WTC11 (cell line): ENCODE results near the gene PPP1R27. TPM values are rescaled to one million over a fixed set of nuclear protein-coding genes. Genes with fewer than 3 reads are reported as not detected.

Experiments used
- ATF1 ChIP-seq: sonication (generic); formaldehyde crosslinking; IDR thresholded peaks from 2 replicates; pipeline ENCODE4 v1.8.1; 2023; ENCODE audit warnings: mild to moderate bottlenecking, moderate library complexity, missing genetic modification reagents
- ELF4 ChIP-seq: sonication (generic); formaldehyde crosslinking; IDR thresholded peaks from 2 replicates; pipeline ENCODE4 v1.8.1; 2022; ENCODE audit warnings: low read depth, mild to moderate bottlenecking, moderate library complexity, missing genetic modification reagents
- FOXK1 ChIP-seq: sonication (generic); formaldehyde crosslinking; IDR thresholded peaks from 2 replicates; pipeline ENCODE4 v1.8.0; 2022; ENCODE audit warnings: mild to moderate bottlenecking, moderate library complexity, missing genetic modification reagents
- MYBL2 ChIP-seq: sonication (generic); formaldehyde crosslinking; IDR thresholded peaks from 2 replicates; pipeline ENCODE4 v1.8.1; 2023; ENCODE audit warnings: mild to moderate bottlenecking, moderate library complexity, missing genetic modification reagents
- NFATC4 ChIP-seq: fragments of 250-450 bp; sonication (Bioruptor Pico); IDR thresholded peaks from 2 replicates; pipeline ENCODE4 v1.9.0; 2021; ENCODE audit warnings: mild to moderate bottlenecking
- RELA ChIP-seq: sonication (generic); formaldehyde crosslinking; IDR thresholded peaks from 2 replicates; pipeline ENCODE4 v1.8.1; 2022; ENCODE audit warnings: missing genetic modification reagents, mild to moderate bottlenecking, borderline replicate concordance
- TEAD4 ChIP-seq: sonication (generic); formaldehyde crosslinking; IDR thresholded peaks from 2 replicates; pipeline ENCODE4 v1.8.0; 2022; ENCODE audit warnings: mild to moderate bottlenecking, missing genetic modification reagents
- TP53 ChIP-seq: sonication (generic); formaldehyde crosslinking; IDR thresholded peaks from 2 replicates; pipeline ENCODE4 v1.8.1; 2023; ENCODE audit warnings: mild to moderate bottlenecking, missing genetic modification reagents
- ZNF232 ChIP-seq: sonication (generic); formaldehyde crosslinking; IDR thresholded peaks from 2 replicates; pipeline ENCODE4 v1.8.0; 2022; ENCODE audit warnings: mild to moderate bottlenecking, missing genetic modification reagents
- ZNF671 ChIP-seq: fragments of 250-450 bp; sonication (Bioruptor Pico); IDR thresholded peaks from 2 replicates; pipeline ENCODE4 v1.8.0; 2021; ENCODE audit warnings: mild to moderate bottlenecking
- total RNA-seq: library from RNA; stranded (reverse); gene quantifications from 3 replicates; pipeline ENCODE4 v1.2.3, GENCODE V29; 2021
- TF ChIP-seq, protein P1 (sequence below): fragments of 250-450 bp; sonication (Bioruptor Pico); IDR thresholded peaks from 2 replicates; pipeline ENCODE4 v1.9.0; 2021; ENCODE audit warnings: mild to moderate bottlenecking, borderline replicate concordance
- TF ChIP-seq, protein P2 (sequence below): sonication (generic); formaldehyde crosslinking; IDR thresholded peaks from 2 replicates; pipeline ENCODE4 v1.8.0; 2023; ENCODE audit warnings: mild to moderate bottlenecking, missing genetic modification reagents
- TF ChIP-seq, protein P3 (sequence below): sonication (generic); formaldehyde crosslinking; IDR thresholded peaks from 2 replicates; pipeline ENCODE4 v1.8.0; 2023; ENCODE audit warnings: missing genetic modification reagents, mild to moderate bottlenecking, borderline replicate concordance
- TF ChIP-seq, protein P4 (sequence below): sonication (generic); formaldehyde crosslinking; IDR thresholded peaks from 2 replicates; pipeline ENCODE4 v1.8.1; 2022; ENCODE audit warnings: missing genetic modification reagents, borderline replicate concordance
- TF ChIP-seq, protein P5 (sequence below): fragments of 250-450 bp; sonication (Bioruptor Pico); IDR thresholded peaks from 2 replicates; pipeline ENCODE4 v1.9.0; 2021; ENCODE audit warnings: mild to moderate bottlenecking
- TF ChIP-seq, protein P6 (sequence below): sonication (generic); formaldehyde crosslinking; IDR thresholded peaks from 2 replicates; pipeline ENCODE4 v1.8.1; 2023; ENCODE audit warnings: mild to moderate bottlenecking, moderate library complexity, missing genetic modification reagents
- TF ChIP-seq, protein P7 (sequence below): sonication (generic); formaldehyde crosslinking; IDR thresholded peaks from 2 replicates; pipeline ENCODE4 v1.8.1; 2022; ENCODE audit warnings: low read depth, mild to moderate bottlenecking, moderate library complexity, missing genetic modification reagents, borderline replicate concordance

PPP1R27 gene
- total RNA-seq, 1 experiment from 2014 or later = not detected

DNA sequence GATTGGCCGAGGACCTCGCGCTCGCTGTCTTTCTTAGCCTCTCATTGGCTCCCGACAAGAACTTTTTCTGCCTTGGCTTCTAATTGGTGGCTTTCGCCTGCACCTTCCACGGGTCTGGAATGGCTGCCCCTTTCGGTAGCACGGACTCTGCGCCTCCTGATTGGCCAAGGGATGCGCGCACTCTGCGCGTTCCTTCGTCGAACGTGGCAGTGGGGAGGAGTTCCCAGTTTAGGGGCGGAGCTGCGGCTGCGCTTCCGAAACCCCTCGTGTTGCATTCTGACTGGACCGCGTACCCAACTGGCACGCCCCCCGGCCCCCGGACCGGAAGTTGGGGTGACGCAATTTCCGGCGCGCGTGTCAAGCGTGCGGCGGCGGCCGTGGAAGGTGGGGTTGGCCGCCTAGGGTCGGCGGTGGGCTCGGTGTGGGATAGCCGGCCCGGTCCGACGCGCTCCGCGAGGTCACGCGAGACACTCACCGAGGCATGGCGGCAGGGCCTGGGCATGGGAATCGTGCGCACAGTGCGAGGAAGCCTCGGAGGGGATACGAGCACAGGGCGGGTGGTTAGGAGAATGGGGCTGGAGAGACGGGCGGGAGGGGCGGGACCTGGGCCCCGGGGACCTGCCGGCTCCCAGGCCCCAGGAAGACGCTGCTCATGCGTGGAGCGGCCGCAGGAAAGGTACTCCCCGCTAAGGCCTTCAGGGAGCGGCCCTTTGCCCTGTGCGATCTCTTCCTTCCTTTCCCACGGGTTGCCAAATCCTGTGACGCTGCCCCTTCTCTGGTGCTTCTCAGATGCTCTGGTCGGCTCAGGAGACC lies 26.1 kb upstream of the PPP1R27 start (continued):
- TF ChIP-seq, protein P1, sequence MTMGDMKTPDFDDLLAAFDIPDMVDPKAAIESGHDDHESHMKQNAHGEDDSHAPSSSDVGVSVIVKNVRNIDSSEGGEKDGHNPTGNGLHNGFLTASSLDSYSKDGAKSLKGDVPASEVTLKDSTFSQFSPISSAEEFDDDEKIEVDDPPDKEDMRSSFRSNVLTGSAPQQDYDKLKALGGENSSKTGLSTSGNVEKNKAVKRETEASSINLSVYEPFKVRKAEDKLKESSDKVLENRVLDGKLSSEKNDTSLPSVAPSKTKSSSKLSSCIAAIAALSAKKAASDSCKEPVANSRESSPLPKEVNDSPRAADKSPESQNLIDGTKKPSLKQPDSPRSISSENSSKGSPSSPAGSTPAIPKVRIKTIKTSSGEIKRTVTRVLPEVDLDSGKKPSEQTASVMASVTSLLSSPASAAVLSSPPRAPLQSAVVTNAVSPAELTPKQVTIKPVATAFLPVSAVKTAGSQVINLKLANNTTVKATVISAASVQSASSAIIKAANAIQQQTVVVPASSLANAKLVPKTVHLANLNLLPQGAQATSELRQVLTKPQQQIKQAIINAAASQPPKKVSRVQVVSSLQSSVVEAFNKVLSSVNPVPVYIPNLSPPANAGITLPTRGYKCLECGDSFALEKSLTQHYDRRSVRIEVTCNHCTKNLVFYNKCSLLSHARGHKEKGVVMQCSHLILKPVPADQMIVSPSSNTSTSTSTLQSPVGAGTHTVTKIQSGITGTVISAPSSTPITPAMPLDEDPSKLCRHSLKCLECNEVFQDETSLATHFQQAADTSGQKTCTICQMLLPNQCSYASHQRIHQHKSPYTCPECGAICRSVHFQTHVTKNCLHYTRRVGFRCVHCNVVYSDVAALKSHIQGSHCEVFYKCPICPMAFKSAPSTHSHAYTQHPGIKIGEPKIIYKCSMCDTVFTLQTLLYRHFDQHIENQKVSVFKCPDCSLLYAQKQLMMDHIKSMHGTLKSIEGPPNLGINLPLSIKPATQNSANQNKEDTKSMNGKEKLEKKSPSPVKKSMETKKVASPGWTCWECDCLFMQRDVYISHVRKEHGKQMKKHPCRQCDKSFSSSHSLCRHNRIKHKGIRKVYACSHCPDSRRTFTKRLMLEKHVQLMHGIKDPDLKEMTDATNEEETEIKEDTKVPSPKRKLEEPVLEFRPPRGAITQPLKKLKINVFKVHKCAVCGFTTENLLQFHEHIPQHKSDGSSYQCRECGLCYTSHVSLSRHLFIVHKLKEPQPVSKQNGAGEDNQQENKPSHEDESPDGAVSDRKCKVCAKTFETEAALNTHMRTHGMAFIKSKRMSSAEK (CRISPR knock-in tag) = 0 out of 2 replicates have a peak, but pooled peaks have one; percentile 55
- TF ChIP-seq ZNF232 (CRISPR knock-in tag) = no peak
- TF ChIP-seq, protein P2, sequence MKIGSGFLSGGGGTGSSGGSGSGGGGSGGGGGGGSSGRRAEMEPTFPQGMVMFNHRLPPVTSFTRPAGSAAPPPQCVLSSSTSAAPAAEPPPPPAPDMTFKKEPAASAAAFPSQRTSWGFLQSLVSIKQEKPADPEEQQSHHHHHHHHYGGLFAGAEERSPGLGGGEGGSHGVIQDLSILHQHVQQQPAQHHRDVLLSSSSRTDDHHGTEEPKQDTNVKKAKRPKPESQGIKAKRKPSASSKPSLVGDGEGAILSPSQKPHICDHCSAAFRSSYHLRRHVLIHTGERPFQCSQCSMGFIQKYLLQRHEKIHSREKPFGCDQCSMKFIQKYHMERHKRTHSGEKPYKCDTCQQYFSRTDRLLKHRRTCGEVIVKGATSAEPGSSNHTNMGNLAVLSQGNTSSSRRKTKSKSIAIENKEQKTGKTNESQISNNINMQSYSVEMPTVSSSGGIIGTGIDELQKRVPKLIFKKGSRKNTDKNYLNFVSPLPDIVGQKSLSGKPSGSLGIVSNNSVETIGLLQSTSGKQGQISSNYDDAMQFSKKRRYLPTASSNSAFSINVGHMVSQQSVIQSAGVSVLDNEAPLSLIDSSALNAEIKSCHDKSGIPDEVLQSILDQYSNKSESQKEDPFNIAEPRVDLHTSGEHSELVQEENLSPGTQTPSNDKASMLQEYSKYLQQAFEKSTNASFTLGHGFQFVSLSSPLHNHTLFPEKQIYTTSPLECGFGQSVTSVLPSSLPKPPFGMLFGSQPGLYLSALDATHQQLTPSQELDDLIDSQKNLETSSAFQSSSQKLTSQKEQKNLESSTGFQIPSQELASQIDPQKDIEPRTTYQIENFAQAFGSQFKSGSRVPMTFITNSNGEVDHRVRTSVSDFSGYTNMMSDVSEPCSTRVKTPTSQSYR (CRISPR knock-in tag) = no peak
- peak; percentile 76; the same call in 1 of the 2 replicates for TF ChIP-seq MYBL2
- TF ChIP-seq, protein P3, sequence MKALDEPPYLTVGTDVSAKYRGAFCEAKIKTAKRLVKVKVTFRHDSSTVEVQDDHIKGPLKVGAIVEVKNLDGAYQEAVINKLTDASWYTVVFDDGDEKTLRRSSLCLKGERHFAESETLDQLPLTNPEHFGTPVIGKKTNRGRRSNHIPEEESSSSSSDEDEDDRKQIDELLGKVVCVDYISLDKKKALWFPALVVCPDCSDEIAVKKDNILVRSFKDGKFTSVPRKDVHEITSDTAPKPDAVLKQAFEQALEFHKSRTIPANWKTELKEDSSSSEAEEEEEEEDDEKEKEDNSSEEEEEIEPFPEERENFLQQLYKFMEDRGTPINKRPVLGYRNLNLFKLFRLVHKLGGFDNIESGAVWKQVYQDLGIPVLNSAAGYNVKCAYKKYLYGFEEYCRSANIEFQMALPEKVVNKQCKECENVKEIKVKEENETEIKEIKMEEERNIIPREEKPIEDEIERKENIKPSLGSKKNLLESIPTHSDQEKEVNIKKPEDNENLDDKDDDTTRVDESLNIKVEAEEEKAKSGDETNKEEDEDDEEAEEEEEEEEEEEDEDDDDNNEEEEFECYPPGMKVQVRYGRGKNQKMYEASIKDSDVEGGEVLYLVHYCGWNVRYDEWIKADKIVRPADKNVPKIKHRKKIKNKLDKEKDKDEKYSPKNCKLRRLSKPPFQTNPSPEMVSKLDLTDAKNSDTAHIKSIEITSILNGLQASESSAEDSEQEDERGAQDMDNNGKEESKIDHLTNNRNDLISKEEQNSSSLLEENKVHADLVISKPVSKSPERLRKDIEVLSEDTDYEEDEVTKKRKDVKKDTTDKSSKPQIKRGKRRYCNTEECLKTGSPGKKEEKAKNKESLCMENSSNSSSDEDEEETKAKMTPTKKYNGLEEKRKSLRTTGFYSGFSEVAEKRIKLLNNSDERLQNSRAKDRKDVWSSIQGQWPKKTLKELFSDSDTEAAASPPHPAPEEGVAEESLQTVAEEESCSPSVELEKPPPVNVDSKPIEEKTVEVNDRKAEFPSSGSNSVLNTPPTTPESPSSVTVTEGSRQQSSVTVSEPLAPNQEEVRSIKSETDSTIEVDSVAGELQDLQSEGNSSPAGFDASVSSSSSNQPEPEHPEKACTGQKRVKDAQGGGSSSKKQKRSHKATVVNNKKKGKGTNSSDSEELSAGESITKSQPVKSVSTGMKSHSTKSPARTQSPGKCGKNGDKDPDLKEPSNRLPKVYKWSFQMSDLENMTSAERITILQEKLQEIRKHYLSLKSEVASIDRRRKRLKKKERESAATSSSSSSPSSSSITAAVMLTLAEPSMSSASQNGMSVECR (CRISPR knock-in tag) = peak; percentile 78; the same call in 1 of the 2 replicates
- TF ChIP-seq FOXK1 (CRISPR knock-in tag) = peak; percentile 93
- no peak for TF ChIP-seq TP53 (CRISPR knock-in tag)
- peak; percentile 69 for TF ChIP-seq NFATC4 (CRISPR knock-in tag)
- peak; percentile 92 for TF ChIP-seq ZNF671 (CRISPR knock-in tag)
- TF ChIP-seq, protein P4, sequence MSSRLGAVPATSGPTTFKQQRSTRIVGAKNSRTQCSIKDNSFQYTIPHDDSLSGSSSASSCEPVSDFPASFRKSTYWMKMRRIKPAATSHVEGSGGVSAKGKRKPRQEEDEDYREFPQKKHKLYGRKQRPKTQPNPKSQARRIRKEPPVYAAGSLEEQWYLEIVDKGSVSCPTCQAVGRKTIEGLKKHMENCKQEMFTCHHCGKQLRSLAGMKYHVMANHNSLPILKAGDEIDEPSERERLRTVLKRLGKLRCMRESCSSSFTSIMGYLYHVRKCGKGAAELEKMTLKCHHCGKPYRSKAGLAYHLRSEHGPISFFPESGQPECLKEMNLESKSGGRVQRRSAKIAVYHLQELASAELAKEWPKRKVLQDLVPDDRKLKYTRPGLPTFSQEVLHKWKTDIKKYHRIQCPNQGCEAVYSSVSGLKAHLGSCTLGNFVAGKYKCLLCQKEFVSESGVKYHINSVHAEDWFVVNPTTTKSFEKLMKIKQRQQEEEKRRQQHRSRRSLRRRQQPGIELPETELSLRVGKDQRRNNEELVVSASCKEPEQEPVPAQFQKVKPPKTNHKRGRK (CRISPR knock-in tag) = no peak
- TF ChIP-seq, protein P5, sequence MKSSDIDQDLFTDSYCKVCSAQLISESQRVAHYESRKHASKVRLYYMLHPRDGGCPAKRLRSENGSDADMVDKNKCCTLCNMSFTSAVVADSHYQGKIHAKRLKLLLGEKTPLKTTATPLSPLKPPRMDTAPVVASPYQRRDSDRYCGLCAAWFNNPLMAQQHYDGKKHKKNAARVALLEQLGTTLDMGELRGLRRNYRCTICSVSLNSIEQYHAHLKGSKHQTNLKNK (CRISPR knock-in tag) = 0 out of 2 replicates have a peak, but pooled peaks have one; percentile 32
- no peak for TF ChIP-seq TEAD4 (CRISPR knock-in tag)
- TF ChIP-seq, protein P6, sequence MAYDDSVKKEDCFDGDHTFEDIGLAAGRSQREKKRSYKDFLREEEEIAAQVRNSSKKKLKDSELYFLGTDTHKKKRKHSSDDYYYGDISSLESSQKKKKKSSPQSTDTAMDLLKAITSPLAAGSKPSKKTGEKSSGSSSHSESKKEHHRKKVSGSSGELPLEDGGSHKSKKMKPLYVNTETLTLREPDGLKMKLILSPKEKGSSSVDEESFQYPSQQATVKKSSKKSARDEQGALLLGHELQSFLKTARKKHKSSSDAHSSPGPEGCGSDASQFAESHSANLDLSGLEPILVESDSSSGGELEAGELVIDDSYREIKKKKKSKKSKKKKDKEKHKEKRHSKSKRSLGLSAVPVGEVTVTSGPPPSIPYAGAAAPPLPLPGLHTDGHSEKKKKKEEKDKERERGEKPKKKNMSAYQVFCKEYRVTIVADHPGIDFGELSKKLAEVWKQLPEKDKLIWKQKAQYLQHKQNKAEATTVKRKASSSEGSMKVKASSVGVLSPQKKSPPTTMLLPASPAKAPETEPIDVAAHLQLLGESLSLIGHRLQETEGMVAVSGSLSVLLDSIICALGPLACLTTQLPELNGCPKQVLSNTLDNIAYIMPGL (CRISPR knock-in tag) = no peak
- no peak for TF ChIP-seq ELF4 (CRISPR knock-in tag)
- TF ChIP-seq ATF1 (CRISPR knock-in tag) = no peak
- TF ChIP-seq, protein P7, sequence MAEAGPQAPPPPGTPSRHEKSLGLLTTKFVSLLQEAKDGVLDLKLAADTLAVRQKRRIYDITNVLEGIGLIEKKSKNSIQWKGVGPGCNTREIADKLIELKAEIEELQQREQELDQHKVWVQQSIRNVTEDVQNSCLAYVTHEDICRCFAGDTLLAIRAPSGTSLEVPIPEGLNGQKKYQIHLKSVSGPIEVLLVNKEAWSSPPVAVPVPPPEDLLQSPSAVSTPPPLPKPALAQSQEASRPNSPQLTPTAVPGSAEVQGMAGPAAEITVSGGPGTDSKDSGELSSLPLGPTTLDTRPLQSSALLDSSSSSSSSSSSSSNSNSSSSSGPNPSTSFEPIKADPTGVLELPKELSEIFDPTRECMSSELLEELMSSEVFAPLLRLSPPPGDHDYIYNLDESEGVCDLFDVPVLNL (CRISPR knock-in tag) = 0 out of 2 replicates have a peak, but pooled peaks have one; percentile 32
- TF ChIP-seq RELA (CRISPR knock-in tag) = no peak
